ENCODE measurements around the gene TTLL11.

DNA sequence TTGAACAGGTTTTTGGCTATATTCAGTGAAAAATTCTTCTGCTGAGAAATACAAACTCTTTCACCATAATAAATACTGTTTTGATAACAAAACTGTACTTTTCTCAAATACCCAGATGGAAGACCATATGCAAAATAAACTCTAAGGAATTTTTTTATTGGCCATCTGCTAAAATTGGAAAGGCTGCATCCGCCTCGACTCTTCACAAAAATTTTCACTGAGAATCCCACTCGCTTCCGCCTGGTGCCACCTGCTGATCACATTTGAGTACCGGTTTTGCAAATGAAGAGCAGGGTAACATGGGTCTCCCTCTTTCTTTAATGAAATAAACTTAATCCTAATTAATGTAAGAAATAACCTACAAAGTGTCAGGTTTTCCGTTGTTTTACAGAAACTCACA lies 76.4 kb downstream of the TTLL11 start:
- no peak for TF ChIP-seq CEBPB (IDR thresholded peaks at IDR 0.05)
- TF ChIP-seq, protein P1, sequence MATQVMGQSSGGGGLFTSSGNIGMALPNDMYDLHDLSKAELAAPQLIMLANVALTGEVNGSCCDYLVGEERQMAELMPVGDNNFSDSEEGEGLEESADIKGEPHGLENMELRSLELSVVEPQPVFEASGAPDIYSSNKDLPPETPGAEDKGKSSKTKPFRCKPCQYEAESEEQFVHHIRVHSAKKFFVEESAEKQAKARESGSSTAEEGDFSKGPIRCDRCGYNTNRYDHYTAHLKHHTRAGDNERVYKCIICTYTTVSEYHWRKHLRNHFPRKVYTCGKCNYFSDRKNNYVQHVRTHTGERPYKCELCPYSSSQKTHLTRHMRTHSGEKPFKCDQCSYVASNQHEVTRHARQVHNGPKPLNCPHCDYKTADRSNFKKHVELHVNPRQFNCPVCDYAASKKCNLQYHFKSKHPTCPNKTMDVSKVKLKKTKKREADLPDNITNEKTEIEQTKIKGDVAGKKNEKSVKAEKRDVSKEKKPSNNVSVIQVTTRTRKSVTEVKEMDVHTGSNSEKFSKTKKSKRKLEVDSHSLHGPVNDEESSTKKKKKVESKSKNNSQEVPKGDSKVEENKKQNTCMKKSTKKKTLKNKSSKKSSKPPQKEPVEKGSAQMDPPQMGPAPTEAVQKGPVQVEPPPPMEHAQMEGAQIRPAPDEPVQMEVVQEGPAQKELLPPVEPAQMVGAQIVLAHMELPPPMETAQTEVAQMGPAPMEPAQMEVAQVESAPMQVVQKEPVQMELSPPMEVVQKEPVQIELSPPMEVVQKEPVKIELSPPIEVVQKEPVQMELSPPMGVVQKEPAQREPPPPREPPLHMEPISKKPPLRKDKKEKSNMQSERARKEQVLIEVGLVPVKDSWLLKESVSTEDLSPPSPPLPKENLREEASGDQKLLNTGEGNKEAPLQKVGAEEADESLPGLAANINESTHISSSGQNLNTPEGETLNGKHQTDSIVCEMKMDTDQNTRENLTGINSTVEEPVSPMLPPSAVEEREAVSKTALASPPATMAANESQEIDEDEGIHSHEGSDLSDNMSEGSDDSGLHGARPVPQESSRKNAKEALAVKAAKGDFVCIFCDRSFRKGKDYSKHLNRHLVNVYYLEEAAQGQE (IDR thresholded peaks at IDR 0.05; ENCODE audit: low read depth), result no peak
- TF ChIP-seq YY1 (IDR thresholded peaks at IDR 0.05; ENCODE audit: low read depth), result no peak
- no peak for TF ChIP-seq EP300 (IDR thresholded peaks at IDR 0.05; ENCODE audit: borderline replicate concordance)
- TF ChIP-seq CREB1 (IDR thresholded peaks at IDR 0.05; ENCODE audit: low read depth), result no peak
- no peak for TF ChIP-seq NFIC (IDR thresholded peaks at IDR 0.05)
- peak; percentile 36; the same call in 1 of the 2 replicates for TF ChIP-seq RAD21 (IDR thresholded peaks at IDR 0.05; ENCODE audit: low read depth)
- no peak for TF ChIP-seq ZBTB7A (IDR thresholded peaks at IDR 0.05; ENCODE audit: low read depth)
- TF ChIP-seq TCF12 (IDR thresholded peaks at IDR 0.05; ENCODE audit: low read depth), result no peak
- no peak for TF ChIP-seq TAF1 (IDR thresholded peaks at IDR 0.05; ENCODE audit: low read depth)
- no peak for TF ChIP-seq FOXM1 (IDR thresholded peaks at IDR 0.05; ENCODE audit: borderline replicate concordance, low read depth)
- TF ChIP-seq, protein P2, sequence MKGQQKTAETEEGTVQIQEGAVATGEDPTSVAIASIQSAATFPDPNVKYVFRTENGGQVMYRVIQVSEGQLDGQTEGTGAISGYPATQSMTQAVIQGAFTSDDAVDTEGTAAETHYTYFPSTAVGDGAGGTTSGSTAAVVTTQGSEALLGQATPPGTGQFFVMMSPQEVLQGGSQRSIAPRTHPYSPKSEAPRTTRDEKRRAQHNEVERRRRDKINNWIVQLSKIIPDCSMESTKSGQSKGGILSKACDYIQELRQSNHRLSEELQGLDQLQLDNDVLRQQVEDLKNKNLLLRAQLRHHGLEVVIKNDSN (IDR thresholded peaks at IDR 0.05), result no peak
- TF ChIP-seq TEAD4 (IDR thresholded peaks at IDR 0.05), result no peak

All from Ishikawa (cell line).